NCI-H446 treated with DMSO at 0.1 percent for 48 hours (cell line): ENCODE measurements around the gene PTPRN2.
"Not testable (repeated sequence)": the region's sequence is repeated elsewhere in the genome, so short reads cannot be mapped to it uniquely, and the experiment has no call there.

Experiments
- DNase-seq: peaks from one replicate; lab custom pipeline; 2025; lab: John Stamatoyannopoulos, UW

Gene PTPRN2

DNA sequence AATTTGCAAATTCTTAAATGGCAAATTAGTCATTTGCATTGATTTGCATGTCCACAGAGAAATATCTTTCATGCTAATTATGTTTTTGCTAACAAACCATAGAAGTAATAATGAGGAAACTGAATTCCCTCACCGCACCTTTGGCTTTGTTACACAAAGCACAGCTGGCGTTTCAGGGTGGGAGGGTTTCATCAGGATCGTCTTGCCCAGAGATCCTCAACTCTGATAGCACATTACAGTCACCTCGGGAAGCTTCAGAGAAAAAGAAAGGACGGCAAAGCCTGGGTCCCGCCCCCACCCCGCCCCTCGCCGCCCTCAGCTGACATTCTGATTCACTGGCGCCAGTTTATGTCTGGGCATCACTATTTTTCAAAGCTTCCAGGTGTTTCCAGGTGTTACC is 119.4 kb downstream of the PTPRN2 start:
- no peak for DNase-seq

DNA sequence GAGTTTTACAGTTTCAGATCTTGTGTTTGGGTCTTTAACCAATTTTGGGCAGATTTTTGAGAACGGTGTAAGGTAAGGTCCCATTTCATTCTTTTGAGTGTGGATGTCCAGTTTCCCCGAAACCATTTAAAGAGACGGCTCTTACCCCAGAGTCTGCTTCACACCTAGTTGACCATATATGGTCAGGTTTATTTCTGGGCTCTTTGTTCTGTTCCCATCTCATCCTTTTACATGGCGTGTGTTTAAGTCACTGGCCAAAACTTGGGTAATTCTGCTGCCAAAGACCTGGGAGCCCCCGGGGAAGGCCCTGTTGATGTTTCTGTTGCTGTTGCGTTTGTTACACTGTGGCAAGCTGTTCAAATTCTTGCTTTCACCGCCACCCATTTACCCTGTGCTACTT is 120.1 kb downstream of the PTPRN2 start:
- DNase-seq, result no peak

DNA sequence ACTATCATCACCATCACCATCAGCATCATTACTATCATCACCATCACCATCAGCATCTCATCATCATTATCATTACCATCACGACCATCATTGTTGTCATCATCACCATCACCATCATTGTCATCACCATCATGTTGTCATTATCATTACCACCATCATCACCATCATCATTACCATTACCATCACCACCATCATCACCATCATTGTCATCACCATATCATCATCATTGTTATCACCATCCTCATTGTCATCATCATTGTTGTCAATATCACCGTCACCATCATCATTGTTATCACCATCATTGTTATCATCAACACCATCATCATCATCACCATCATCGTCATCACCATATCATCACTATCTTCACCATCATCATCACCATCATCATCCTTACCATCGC is 124.3 kb downstream of the PTPRN2 start:
- DNase-seq, result no peak

DNA sequence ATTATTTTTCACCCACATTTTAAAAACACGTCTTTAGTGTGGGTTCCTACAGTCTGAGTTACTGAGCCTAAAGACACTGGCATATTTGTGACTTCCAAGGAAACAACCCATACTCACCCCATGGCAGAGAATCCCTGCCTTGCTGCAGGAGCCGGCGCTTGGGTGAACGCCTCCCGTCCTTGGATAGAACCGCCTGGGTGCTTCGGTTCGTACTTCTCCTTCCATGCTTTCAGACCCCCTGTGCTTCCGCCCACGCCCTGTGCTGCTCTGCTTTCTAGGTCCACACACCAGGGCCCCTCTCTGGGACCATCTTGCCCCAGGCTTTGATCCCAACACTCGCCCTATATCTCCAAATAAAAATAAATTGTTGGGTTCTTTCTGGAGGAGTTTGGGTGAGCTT is 125.8 kb downstream of the PTPRN2 start:
- DNase-seq, result no peak

DNA sequence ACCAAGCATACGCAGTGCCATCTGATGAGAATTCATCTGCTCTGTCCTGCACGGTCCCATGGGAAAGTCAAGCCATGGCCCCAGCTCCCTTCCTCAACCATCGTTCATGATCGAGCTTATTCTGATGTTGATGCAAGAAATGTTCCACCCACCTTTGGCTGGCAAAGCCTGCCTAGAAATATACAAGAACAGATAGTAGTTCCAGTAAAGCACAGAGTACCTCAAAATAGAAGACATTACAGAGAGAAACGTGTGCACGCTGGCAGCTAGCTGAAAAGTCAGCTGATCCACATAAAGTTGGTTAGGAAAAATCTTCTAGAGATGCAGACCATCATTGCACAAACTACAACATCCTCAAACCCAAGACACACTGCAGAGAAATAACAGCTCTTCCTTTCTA is 127.0 kb downstream of the PTPRN2 start:
- no peak for DNase-seq

DNA sequence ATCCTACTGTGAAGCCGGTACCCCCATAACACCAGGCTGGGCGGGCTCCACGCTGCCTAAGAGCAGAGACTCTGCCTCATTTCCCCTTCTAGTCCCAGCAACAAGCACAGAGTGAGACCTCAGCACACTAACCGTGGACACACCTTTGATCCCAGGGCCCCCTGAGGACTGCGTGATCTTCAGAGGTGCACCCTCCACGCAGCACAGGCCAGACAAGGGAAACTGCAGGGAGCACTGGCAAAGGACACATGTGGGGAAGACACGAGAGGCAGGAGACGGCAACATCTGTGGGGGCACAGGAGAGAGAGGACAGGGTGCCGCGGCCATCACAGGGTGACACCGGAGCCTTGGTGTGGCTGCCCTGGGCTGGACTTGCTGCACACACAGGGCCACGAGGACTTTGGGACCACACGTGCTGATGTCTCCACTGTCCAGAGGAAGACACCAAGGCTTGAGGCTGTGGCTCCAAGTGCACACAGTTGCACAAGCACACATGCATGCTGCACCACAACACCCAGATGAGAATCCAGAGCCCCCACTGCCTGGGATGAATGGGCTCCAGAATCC is 128.8 kb downstream of the PTPRN2 start:
- DNase-seq, result no peak

DNA sequence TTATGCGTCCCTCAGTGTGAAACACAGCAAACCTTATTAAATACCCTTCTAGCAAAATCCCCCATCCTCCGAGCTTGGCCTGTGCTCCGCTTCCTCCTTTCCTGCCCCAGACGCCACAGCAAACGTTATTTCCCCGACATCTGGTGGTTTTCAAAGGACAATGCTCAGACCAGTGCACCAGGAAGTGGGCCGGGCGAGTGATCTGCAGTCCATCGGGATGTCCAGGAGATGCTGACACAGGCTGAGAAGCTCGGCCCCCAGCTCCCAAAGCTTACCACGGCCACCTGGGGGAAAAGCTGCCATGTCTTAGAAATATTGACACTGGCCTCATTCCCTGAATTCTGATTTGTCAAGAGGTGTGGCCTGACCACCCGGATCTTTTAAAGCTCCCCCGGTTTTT is 129.5 kb downstream of the PTPRN2 start:
- DNase-seq, result no peak

DNA sequence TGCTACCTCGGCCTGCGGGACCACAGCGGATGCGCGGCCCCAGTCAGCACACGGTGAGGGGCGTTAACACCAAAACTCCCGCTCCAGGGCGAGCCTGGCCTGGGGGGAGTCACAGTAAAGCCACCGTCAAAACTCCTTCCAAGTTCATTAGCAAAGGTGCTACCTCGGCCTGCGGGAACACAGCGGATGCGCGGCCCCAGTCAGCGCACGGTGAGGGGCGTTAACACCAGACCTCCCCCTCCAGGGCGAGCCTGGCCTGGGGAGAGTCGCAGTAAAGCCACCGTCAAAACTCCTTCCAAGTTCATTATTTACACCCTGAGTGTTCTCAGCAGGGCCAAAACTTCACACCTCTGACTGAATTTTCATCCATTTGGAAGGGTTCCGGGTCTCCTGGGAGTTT is 130.0 kb downstream of the PTPRN2 start:
- DNase-seq, result not testable (repeated sequence)

DNA sequence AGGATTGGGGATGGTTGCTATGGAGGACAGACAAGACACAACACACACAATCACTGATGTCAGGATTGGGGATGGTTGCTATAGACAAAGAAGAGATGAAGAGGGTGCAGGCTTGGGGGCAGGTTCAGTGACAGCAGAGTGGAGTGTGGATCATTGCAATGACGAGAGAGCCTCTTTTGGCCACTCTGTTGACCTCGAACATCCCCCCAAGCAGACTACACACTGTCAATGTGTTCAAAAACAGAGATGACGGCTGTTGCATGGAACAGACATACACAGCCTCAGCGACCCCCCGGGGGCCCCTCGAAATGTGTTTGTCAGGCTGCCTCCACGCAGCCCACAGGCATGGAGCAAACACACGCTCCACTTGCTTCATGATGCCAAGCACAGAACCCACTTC is 133.0 kb downstream of the PTPRN2 start:
- no peak for DNase-seq

DNA sequence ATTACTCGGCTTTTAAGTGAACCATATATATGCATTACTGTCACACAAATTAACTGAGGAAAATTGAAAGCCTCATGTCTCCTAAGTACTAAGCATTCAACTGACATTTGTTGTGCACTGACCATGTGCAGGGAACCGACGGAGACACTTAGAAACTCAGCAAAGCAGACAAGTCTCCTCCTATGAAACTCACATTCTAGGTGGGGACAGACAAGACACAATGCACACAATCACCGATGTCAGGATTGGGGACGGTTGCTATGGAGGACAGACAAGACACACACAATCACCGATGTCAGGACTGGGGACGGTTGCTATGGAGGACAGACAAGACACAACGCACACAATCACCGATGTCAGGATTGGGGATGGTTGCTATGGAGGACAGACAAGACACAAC is 134.0 kb downstream of the PTPRN2 start:
- DNase-seq, result no peak

DNA sequence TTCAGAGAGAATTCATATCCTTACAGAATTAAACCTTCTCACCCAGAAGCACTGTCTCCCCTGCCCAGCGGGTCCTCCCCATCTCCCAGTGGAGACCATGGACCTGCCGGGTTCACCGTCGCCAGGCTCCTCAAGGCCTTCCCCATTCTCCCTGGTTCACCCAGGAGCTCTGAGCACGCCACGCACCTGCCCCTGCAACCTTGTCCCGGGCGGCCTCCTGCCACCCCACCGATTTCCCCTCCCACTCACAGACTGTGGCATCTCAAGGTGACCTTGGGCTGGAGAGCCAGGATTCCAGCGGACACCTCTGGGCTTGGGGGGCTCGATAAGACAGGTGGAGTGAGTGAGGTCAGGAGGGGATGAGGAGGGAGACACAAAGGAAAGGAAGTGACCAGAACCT is 135.3 kb downstream of the PTPRN2 start:
- no peak for DNase-seq

DNA sequence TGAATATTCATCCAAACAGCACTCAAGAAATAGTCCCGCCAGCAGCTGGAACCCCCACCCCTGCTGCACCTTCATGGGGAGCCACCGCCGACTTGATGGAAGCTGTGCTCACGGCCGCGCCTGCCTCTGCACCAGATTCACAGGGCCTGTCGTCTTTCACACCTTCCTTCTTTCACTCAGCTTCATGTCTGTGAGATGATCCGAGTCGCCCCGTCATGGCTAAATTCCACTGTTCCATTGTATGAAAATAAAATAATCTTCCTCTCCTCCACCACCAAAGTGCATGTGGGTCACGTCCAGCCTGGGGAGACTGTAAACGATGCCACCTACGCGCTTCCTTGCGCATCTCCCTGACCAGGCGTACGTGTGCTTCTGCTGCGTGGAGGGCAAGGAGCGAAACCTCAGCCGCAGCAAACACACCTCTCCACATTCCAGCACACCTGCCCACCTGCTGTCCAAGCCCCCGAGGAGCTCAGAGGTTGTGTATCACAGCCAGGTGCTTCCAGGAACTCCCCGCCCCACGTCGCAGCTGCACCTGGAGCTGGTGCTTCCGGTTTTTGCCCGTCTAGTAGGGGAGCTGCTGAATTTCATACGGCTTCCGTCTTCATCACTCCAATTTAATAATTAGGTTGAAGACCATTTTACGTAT is 137.0 kb downstream of the PTPRN2 start:
- no peak for DNase-seq

DNA sequence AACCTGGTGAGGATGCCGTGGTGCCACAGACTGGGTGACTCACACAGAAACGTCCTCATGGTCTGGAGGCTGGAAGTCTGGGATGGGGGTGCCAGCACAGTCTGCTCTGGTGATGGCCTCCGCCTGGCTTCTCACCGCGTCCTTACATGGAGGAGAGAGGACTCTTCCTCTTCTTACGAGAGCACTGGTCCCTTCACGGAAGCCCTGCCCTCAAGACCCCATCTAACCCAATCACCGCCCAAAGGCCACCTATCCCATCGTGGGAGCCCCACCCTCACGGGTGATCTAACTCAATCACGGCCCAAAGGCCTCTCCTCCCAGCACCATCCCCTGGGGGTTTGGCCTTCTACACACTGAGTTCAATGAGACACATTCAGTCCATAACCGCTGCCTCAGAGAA is 137.7 kb downstream of the PTPRN2 start:
- DNase-seq, result no peak

DNA sequence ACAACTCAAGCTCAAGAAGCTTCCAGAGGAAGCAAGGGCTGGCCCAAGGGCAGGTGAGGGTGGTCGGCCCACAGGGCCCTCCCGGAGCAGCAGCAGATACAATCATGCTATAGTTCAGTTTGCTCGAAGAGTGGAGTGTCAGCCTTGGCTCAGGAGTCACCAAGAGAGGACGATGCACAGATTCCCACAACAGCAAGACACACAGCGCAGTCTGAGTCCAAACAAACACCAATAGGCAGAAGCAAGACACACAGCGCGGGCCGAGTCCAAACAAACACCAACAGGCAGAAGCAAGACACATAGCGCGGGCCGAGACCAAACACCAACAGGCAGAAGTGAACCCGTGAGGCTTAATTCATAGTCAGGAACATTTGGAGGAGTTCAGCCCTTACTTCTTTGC is 138.4 kb downstream of the PTPRN2 start:
- no peak for DNase-seq

DNA sequence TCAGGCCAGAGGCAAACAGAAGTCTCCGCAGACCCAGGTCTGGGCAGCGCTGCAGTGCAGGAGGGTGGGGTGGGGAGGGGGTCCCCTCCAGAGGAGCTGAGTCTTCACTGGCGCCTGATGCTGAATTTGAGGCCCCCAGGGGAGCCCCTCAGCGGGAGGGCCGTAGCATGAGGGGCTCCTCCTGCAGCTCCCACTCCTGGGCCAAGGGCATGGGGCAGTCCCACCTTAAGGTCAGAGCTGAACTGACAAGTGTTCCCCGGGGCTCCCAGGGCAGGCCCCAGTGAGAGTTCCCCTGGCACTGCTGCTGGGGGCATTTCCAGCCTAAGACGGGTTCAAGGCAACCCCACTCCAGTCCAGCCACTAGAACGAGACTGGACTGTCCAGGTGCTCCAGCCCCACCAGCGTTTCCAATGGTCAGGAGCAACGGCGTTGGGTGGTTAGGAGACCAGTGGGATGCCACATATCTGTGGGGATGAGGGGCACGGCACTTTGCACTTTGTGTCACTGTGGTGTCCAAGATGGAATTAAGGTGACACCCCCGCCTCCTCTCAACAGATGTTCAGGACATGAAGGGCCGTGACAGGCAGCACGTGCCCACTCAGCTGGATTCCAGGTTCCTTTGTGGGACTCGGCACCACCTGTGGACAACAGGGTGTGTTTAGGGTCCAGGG is 139.1 kb downstream of the PTPRN2 start:
- DNase-seq, result no peak

DNA sequence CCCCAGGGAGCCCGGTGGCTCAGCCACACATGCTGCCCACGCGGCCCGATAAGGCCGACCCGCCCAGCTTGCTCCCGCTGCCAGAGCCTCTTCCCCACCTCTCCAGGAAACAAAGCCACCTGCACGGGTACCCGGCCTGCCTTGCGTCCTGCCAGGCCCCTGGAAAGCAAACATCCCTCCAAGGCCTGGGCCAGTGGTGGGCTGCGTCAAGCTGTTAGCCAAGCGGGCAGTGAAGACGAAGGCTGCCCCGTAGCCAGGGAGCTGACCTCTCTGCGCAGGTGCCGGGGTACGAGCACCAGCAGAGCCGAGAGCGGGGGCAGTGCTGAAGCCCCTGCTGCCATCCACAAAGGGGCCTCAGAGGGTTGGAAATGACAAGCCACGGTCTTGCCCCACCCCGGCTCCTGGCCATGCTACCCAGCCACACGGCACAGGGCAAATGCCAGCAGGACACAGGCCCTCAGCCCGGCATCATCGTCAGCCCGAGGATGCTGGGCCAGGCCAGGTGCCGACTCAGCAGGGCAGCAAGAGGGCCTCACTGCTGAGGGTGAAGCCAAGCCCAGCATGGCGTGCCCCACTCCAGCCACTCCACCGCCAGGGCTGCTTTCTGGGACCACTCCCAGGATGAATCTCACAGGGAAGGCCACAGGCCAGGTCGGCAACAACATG is 140.0 kb downstream of the PTPRN2 start:
- no peak for DNase-seq

DNA sequence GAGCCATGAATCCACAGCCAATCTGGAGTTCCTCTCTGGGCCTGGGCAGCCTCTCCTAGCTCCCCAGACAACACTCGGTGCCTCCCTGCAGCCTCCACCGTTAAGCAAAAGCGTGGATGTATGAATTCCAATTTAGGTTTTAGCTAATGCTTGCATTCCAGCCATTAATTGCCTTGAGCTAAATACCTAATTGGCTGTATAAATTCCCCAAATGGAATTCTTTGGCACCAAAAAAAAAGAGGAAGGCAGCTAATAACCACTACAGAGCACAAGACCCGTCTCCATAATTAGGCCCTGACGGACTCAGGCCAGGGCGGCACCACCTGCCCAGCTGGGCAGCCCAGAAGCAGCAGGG is 140.5 kb downstream of the PTPRN2 start:
- no peak for DNase-seq

DNA sequence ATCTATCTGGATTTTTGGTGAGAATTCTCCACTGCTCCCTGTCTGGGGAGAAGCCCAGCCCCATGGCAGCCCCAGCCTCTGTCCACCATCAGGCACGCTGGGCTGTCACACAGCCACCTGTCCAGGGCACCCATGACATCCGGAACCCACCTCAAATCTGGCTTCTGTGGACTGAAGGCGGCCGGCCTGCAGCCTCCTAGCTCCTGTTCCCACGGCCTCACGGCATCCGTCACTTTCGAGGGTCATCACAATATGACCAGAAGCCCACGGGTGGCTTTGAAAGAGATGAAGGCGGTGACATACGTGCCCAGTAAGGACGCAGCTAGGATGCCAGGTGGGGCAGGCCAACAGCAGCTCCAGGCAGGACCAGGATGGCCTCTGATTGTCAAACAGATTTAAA is 140.9 kb downstream of the PTPRN2 start:
- no peak for DNase-seq

DNA sequence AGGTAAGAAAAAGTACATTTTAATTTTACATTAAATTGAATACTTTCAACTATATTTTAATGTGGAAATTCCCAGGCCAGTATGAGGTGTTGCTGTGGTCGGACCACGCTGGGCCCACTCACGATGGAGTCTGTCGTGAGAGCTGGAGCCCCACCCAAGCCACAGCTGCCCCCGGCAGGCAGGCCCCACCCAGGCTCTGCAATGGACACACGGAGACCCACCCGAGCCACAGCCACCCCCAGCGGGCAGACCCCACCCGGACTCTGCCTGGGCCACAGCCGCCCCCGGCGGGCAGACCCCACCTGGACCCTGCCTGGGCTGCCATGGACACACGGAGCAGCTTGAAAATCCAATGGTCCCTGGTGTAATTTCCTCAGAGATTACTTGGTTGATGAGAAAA is 141.3 kb downstream of the PTPRN2 start:
- no peak for DNase-seq

DNA sequence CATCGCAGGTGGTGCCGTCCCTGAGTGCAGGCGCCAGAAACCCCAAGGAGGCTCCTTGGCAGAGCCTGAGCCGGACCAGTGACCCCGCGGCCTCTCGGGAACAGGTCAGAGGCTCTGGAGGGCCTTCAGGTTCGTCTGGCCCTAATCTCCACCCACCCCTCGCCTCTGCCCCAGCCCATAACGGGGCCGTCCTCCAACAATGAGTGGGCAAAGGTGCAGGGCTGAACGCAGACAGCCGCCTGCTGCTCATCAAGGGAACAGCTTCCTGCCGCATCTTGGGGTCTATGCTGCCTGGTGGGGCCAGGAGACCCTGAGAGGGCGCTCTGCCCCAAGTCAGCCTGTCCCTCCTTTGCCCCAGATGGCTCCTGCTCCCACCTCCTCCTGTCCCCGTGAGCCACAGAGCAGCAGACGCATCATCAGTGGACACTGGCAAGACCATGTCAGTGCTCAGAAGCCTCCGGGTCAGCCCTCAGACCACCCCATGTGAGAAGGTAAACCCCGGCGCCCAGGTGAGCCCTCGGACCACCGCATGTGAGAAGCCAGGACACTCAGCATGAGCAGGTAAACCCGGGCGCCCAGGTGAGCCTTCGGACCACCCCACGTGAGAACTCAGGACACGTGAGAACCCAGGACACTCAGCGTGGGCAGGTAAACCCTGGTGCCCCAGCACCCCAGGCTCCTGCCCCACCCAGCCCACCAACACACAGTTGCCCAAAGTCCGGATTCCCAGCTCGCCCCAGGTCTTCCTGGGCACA is 142.0 kb downstream of the PTPRN2 start:
- DNase-seq, result no peak

DNA sequence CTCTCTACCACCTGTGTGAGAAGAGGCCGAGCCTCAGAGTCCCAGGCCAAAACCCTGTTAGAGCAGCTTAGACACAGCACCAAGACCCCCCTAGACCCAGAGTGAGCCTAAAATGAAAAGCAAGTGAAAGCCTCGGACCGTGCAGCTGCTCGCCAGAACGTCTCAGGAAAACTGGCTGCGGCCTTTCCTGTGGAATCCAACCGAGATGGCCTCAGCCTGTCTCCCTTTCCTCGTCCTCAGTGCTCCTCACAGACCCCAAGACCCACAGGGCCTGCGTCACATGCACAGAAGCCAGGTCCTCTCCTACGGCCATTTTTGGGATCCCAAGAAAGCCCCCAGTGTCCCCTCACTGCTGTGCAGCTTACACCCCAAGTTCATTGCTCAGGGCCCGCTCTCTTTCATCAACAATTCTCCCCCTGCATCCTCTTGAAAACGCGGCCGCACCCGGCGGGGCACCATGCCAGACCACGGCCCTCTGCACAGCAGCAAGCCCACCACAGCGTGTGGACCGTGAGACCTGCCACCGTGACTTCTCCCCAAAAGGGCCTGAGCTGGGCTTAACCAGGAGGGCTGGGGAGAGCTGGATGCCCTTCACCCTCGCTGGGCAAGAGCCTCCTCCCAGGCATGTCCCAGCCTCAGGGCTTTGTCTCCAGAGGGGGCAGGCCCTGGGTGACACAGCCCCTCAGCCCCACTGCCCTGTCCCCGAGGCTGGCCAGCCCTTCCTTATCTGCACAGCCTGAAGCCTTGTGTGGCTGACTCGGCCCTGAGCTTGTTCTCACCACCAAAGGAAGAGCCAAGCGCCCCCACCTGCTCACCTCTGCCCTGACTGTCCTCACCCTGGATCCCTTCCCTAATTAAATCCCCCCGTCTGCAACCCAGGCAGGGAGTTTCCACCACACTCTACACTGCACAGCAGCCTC is 142.9 kb downstream of the PTPRN2 start:
- no peak for DNase-seq
